GM12878 (cell line): Measurements from ENCODE around the gene CERK. TPM values are rescaled to one million over a fixed set of nuclear protein-coding genes. Genes with fewer than 3 reads are reported as not detected.

Source experiments
- CBX5 ChIP-seq: sonication (generic); IDR thresholded peaks from 2 replicates; pipeline ENCODE4 v1.6.1; 2016; ENCODE audit warnings: low read depth, moderate library complexity, mild to moderate bottlenecking, inconsistent platforms
- CTCF ChIP-seq, 3 experiments: IDR thresholded peaks in 2 of 3; conservative IDR thresholded peaks in 1 of 3; 2 replicates each; pipeline ENCODE4 v1.5.1; 2011; ENCODE audit warnings: low read depth in 3 of 3, low read length in 3 of 3, mild to moderate bottlenecking in 3 of 3, control low read depth in 2 of 3, moderate library complexity in 2 of 3, inconsistent platforms in 1 of 3, mixed read lengths in 1 of 3; ENCODE audit not compliant: control insufficient read depth in 2 of 3, insufficient read depth in 1 of 3; ENCODE audit errors: extremely low read depth in 1 of 3
- E4F1 ChIP-seq: fragments of 450-650 bp; IDR thresholded peaks from 2 replicates; pipeline ENCODE4 v1.6.1; 2018; ENCODE audit warnings: borderline replicate concordance, mild to moderate bottlenecking; ENCODE audit not compliant: partially characterized antibody
- EED ChIP-seq: sonication (generic); IDR thresholded peaks from 2 replicates; pipeline ENCODE4 v1.6.1; 2016; ENCODE audit warnings: antibody characterized with exemption, low read depth
- EGR1 ChIP-seq, 2 experiments: IDR thresholded peaks; 1 replicate in 1 of 2; 2 replicates in 1 of 2; pipeline ENCODE4 v1.6.1; 2011 to 2012; ENCODE audit warnings: low read depth in 2 of 2, low read length in 2 of 2, borderline replicate concordance in 1 of 2, mild to moderate bottlenecking in 1 of 2, moderate library complexity in 1 of 2
- FOXK2 ChIP-seq: fragments of 450-650 bp; IDR thresholded peaks from 2 replicates; pipeline ENCODE4 v1.6.1; 2017; ENCODE audit warnings: mild to moderate bottlenecking, moderate library complexity
- IKZF1 ChIP-seq: fragments of 450-650 bp; conservative IDR thresholded peaks from 2 replicates; pipeline ENCODE4 v1.6.1; 2017; ENCODE audit warnings: antibody characterized with exemption, mild to moderate bottlenecking
- KAT2A ChIP-seq: conservative IDR thresholded peaks from 2 replicates; pipeline ENCODE4 v1.6.1; 2011; ENCODE audit warnings: low read depth, low read length; ENCODE audit not compliant: control insufficient read depth
- LARP7 ChIP-seq: fragments of 450-650 bp; IDR thresholded peaks from 2 replicates; pipeline ENCODE4 v1.6.1; 2017; ENCODE audit warnings: mild to moderate bottlenecking
- MTA2 ChIP-seq: fragments of 450-650 bp; IDR thresholded peaks from 2 replicates; pipeline ENCODE4 v1.6.1; 2016; ENCODE audit warnings: low read depth, mild to moderate bottlenecking, moderate library complexity
- NR2C2 ChIP-seq: IDR thresholded peaks from 2 replicates; pipeline ENCODE4 v1.6.1; 2011; ENCODE audit warnings: borderline replicate concordance, low read depth; ENCODE audit not compliant: control insufficient read depth, insufficient read length
- NRF1 ChIP-seq: conservative IDR thresholded peaks from 2 replicates; pipeline ENCODE4 v1.6.1; 2011; ENCODE audit warnings: mild to moderate bottlenecking, low read depth, low read length, improper control_type of control experiment
- ZNF207 ChIP-seq: fragments of 450-650 bp; IDR thresholded peaks from 2 replicates; pipeline ENCODE4 v1.6.1; 2014; ENCODE audit warnings: antibody characterized with exemption, mild to moderate bottlenecking, borderline replicate concordance
- polyA plus RNA-seq, 11 experiments: library from polyadenylated mRNA; depleted of rRNA in 4 of 11; unstranded in 6 of 11; stranded (reverse) in 5 of 11; fragments of >200 nt; fragmentation: Nextera tagmentation in 4 of 11; fragmentation: Illumina TruSeq in 1 of 11; extraction: Ambion mirVana in 4 of 11; extraction: Trizol in 1 of 11; gene quantifications; 1 replicate in 1 of 11; 2 replicates in 10 of 11; pipeline versions ENCODE4 v1.2.1 to v1.2.3, GENCODE V29; 2011 to 2016; ENCODE audit warnings: inconsistent platforms in 2 of 11, missing spikeins in 2 of 11, low read depth in 1 of 11
- total RNA-seq, 4 experiments: library from RNA; depleted of rRNA in 3 of 4; stranded (reverse); fragments of >200 nt in 3 of 4; fragmentation: Illumina TruSeq in 1 of 4; extraction: Trizol in 1 of 4; gene quantifications; 2 replicates each; pipeline versions ENCODE4 v1.2.1 to v1.2.3, GENCODE V29; 2013 to 2021
- TF ChIP-seq, protein P1 (sequence below): fragments of 450-650 bp; IDR thresholded peaks from 2 replicates; pipeline ENCODE4 v1.6.1; 2017; ENCODE audit warnings: mild to moderate bottlenecking, moderate library complexity
- TF ChIP-seq, protein P2 (sequence below): fragments of 450-650 bp; IDR thresholded peaks from 2 replicates; pipeline ENCODE4 v1.6.1; 2016; ENCODE audit warnings: mild to moderate bottlenecking

Gene CERK
- total and polyA plus RNA-seq, 10 of the 15 experiments (the other 5 are each of a cell fraction or from before 2014, with no cell fraction given): 4.0 to 41.1 (median 30.2) TPM

DNA sequence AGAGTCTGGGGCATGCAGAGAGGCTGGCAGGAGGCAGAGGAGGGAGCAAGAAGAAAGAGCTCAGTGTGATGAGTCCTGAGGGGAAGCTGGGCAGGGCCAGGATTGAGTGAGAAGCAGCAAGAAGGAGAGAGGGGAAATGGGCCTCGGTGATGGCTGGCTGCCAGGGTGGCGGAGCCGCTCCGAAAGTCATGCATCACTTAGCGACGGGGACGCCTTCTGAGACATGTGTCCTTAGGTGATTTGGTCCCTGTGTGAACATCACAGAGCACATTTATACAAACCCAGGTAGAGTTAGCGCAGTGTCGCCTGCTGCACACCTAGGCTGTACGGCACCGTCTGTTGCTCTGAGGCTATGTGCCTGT, 39.5 kb upstream of the CERK start (continued):
- no peak for TF ChIP-seq CTCF (IDR thresholded peaks at IDR 0.05 in 2 of 3, conservative IDR thresholded peaks at IDR 0.05 in 1 of 3; ENCODE audit: control insufficient read depth in 2 of 3, extremely low read depth in 1 of 3, insufficient read depth in 1 of 3, low read depth in 3 of 3, low read length in 3 of 3)
- TF ChIP-seq LARP7: 0 out of 2 replicates have a peak, but pooled peaks have one; percentile 61
- TF ChIP-seq E4F1: no peak
- TF ChIP-seq MTA2: no peak
- TF ChIP-seq NR2C2: no peak
- no peak for TF ChIP-seq CBX5
- TF ChIP-seq EED: 0 out of 2 replicates have a peak, but pooled peaks have one; percentile 26
- TF ChIP-seq, protein P1, sequence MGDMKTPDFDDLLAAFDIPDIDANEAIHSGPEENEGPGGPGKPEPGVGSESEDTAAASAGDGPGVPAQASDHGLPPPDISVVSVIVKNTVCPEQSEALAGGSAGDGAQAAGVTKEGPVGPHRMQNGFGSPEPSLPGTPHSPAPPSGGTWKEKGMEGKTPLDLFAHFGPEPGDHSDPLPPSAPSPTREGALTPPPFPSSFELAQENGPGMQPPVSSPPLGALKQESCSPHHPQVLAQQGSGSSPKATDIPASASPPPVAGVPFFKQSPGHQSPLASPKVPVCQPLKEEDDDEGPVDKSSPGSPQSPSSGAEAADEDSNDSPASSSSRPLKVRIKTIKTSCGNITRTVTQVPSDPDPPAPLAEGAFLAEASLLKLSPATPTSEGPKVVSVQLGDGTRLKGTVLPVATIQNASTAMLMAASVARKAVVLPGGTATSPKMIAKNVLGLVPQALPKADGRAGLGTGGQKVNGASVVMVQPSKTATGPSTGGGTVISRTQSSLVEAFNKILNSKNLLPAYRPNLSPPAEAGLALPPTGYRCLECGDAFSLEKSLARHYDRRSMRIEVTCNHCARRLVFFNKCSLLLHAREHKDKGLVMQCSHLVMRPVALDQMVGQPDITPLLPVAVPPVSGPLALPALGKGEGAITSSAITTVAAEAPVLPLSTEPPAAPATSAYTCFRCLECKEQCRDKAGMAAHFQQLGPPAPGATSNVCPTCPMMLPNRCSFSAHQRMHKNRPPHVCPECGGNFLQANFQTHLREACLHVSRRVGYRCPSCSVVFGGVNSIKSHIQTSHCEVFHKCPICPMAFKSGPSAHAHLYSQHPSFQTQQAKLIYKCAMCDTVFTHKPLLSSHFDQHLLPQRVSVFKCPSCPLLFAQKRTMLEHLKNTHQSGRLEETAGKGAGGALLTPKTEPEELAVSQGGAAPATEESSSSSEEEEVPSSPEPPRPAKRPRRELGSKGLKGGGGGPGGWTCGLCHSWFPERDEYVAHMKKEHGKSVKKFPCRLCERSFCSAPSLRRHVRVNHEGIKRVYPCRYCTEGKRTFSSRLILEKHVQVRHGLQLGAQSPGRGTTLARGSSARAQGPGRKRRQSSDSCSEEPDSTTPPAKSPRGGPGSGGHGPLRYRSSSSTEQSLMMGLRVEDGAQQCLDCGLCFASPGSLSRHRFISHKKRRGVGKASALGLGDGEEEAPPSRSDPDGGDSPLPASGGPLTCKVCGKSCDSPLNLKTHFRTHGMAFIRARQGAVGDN: no peak
- peak; percentile 28; the same call in 1 of the 2 replicates for TF ChIP-seq IKZF1
- no peak for TF ChIP-seq ZNF207
- no peak for TF ChIP-seq KAT2A
- TF ChIP-seq FOXK2: no peak
- TF ChIP-seq EGR1 (IDR thresholded peaks at IDR 0.05; ENCODE audit: borderline replicate concordance in 1 of 2, low read depth in 2 of 2, low read length in 2 of 2): no peak
- no peak for TF ChIP-seq NRF1
- TF ChIP-seq, protein P2, sequence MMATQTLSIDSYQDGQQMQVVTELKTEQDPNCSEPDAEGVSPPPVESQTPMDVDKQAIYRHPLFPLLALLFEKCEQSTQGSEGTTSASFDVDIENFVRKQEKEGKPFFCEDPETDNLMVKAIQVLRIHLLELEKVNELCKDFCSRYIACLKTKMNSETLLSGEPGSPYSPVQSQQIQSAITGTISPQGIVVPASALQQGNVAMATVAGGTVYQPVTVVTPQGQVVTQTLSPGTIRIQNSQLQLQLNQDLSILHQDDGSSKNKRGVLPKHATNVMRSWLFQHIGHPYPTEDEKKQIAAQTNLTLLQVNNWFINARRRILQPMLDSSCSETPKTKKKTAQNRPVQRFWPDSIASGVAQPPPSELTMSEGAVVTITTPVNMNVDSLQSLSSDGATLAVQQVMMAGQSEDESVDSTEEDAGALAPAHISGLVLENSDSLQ: no peak
